CD14-positive monocyte (primary cell): ENCODE measurements around the gene SNUPN. TPM values are rescaled to one million over a fixed set of nuclear protein-coding genes. Genes with fewer than 3 reads are reported as not detected.

Source experiments
- DNase-seq, 3 donors: peaks; one replicate each; pipeline ENCODE4 v3.0.0-alpha.2; 2011 to 2022
- H2AFZ ChIP-seq: 2 replicates; pipeline ENCODE4 v1.6.0; 2012; ENCODE audit warnings: mild to moderate bottlenecking, low read depth, low read length, inconsistent platforms; ENCODE audit not compliant: insufficient read depth, poor library complexity, severe bottlenecking
- H3K27ac ChIP-seq, 2 donors: 1 replicate in 1 of 2; 2 replicates in 1 of 2; pipeline ENCODE4 v1.5.1; 2012 to 2013; ENCODE audit warnings: low read length in 2 of 2, control low read depth in 1 of 2, inconsistent platforms in 1 of 2, low read depth in 1 of 2, mild to moderate bottlenecking in 1 of 2
- H3K27me3 ChIP-seq, 2 donors: one replicate each; pipeline versions ENCODE4 v1.6.0 to v1.6.1; 2011 to 2013; ENCODE audit warnings: low read length in 2 of 2; ENCODE audit not compliant: control insufficient read depth in 2 of 2, insufficient read depth in 2 of 2
- H3K36me3 ChIP-seq, 2 donors: replicated peaks in 1 of 2; 1 replicate in 1 of 2; 2 replicates in 1 of 2; pipeline versions ENCODE4 v1.5.1 to v1.6.1; 2012 to 2013; ENCODE audit warnings: low read length in 2 of 2, control low read depth in 1 of 2, inconsistent platforms in 1 of 2, mild to moderate bottlenecking in 1 of 2; ENCODE audit not compliant: insufficient read depth in 2 of 2, control insufficient read depth in 1 of 2
- H3K4me1 ChIP-seq, 2 donors: 1 replicate in 1 of 2; 2 replicates in 1 of 2; pipeline versions ENCODE4 v1.5.1 to v1.6.1; 2012 to 2013; ENCODE audit warnings: low read length in 2 of 2, control low read depth in 1 of 2, inconsistent platforms in 1 of 2, mild to moderate bottlenecking in 1 of 2, moderate library complexity in 1 of 2; ENCODE audit not compliant: insufficient read depth in 2 of 2, control insufficient read depth in 1 of 2
- H3K4me2 ChIP-seq: replicated peaks from 2 replicates; pipeline ENCODE3; 2012; ENCODE audit warnings: low read length, moderate library complexity, mild to moderate bottlenecking; ENCODE audit not compliant: poor library complexity, severe bottlenecking; ENCODE audit errors: extremely low read depth
- H3K4me3 ChIP-seq, 3 experiments: fragments of 200-600 bp in 1 of 3; sonication (generic) in 1 of 3; replicated peaks in 1 of 3; 1 replicate in 2 of 3; 2 replicates in 1 of 3; pipeline ENCODE4 v1.5.1; 2011 to 2013; ENCODE audit warnings: low read length in 3 of 3, mild to moderate bottlenecking in 3 of 3, control low read depth in 2 of 3, low read depth in 2 of 3, inconsistent platforms in 1 of 3, moderate library complexity in 1 of 3
- H3K79me2 ChIP-seq: 2 replicates; pipeline ENCODE4 v1.6.0; 2012; ENCODE audit warnings: mild to moderate bottlenecking, control low read depth, inconsistent platforms, low read length, moderate library complexity; ENCODE audit not compliant: insufficient read depth
- H3K9ac ChIP-seq: 2 replicates; pipeline ENCODE4 v1.6.0; 2017; ENCODE audit warnings: low read length, mild to moderate bottlenecking; ENCODE audit not compliant: insufficient read depth, poor library complexity, severe bottlenecking
- H3K9me3 ChIP-seq, 2 donors: replicated peaks in 1 of 2; 1 replicate in 1 of 2; 2 replicates in 1 of 2; pipeline versions ENCODE4 v1.5.1 to v1.6.1; 2012 to 2013; ENCODE audit warnings: low read length in 2 of 2, control low read depth in 1 of 2; ENCODE audit not compliant: control insufficient read depth in 1 of 2, insufficient read depth in 1 of 2
- H4K20me1 ChIP-seq: 2 replicates; pipeline ENCODE4 v1.6.0; 2012; ENCODE audit warnings: mild to moderate bottlenecking, low read length, control low read depth, moderate library complexity; ENCODE audit not compliant: insufficient read depth
- H3K27ac Mint-ChIP-seq, 7 donors: one replicate each; pipeline ENCODE4 v1.8.0; 2020; ENCODE audit warnings: mild to moderate bottlenecking in 7 of 7, mixed read lengths in 7 of 7, moderate library complexity in 6 of 7, inconsistent platforms in 2 of 7
- H3K27me3 Mint-ChIP-seq, 3 donors: one replicate each; pipeline ENCODE4 v1.8.0; 2021 to 2022; ENCODE audit warnings: low read depth in 3 of 3, mild to moderate bottlenecking in 3 of 3, mixed read lengths in 3 of 3, moderate library complexity in 3 of 3, inconsistent platforms in 1 of 3
- H3K36me3 Mint-ChIP-seq, 2 donors: one replicate each; pipeline ENCODE4 v1.8.0; 2020; ENCODE audit warnings: mixed read lengths in 2 of 2, inconsistent platforms in 1 of 2, mild to moderate bottlenecking in 1 of 2
- H3K4me1 Mint-ChIP-seq: one replicate; pipeline ENCODE4 v1.8.0; 2020; ENCODE audit warnings: mild to moderate bottlenecking, mixed read lengths
- H3K4me3 Mint-ChIP-seq, 2 donors: one replicate each; pipeline ENCODE4 v1.8.0; 2020; ENCODE audit warnings: mild to moderate bottlenecking in 2 of 2, mixed read lengths in 2 of 2, moderate library complexity in 1 of 2
- H3K9me3 Mint-ChIP-seq, 7 donors: one replicate each; pipeline ENCODE4 v1.8.0; 2020 to 2022; ENCODE audit warnings: mixed read lengths in 7 of 7, mild to moderate bottlenecking in 6 of 7, moderate library complexity in 6 of 7, inconsistent platforms in 2 of 7
- CTCF ChIP-seq: fragments of 200-600 bp; IDR thresholded peaks from one replicate; pipeline ENCODE4 v1.8.0; 2022; ENCODE audit warnings: antibody characterized with exemption, mild to moderate bottlenecking
- WGBS: methylation state at CpG from one replicate; pipeline ENCODE4 v1.1.5; 2013; ENCODE audit warnings: missing lambda C conversion rate; ENCODE audit not compliant: insufficient coverage; 5-methylcytosine and 5-hydroxymethylcytosine counted together
- intact Hi-C, 2 donors: fragments of 100-400 bp; cut with micrococcal nuclease; formaldehyde crosslinking; loops; one replicate each; pipeline versions ENCODE4 v1.15.0 to v1.15.1; 2023
- polyA plus RNA-seq, 3 donors: library from polyadenylated mRNA; depleted of rRNA in 1 of 3; unstranded in 2 of 3; stranded (reverse) in 1 of 3; fragments of 300-500 nt in 2 of 3; fragments of >200 nt in 1 of 3; fragmentation: Illumina TruSeq in 2 of 3; gene quantifications; 1 replicate in 2 of 3; 2 replicates in 1 of 3; pipeline ENCODE4 v1.2.3, GENCODE V29; 2012 to 2021

Gene SNUPN
- polyA plus RNA-seq, 3 donors: 11.7 to 31.8 (median 29.3) TPM

GRCh38 chr15:75578948-75579920 lies 46.3 kb downstream of the SNUPN start, which contains the start of gene PTPN9:
TSS of gene PTPN9 (minus strand) at chr15:75579315. CDS start at chr15:75578776, 539 bp downstream.
- Histone ChIP-seq H2AFZ (peak within 1 kb of the TSS; percentile 91), H3K27ac (peak within 1 kb of the TSS; percentile 70 to 88), H3K4me3 (peak within 1 kb of the TSS; percentile 88 to 96 (median 95)), H3K36me3 (no peaks in the 10 kb centered on the region), H4K20me1 (peaks cover 23% of the 10 kb centered on the region), H3K27me3 (no peaks in the 10 kb centered on the region), H3K9me3 (no peaks in the 10 kb centered on the region), H3K4me1 (peaks cover 15 to 26% of the 10 kb centered on the region in 2 donors), H3K79me2 (peaks cover 47% of the 10 kb centered on the region), H3K4me2 (peak within 1 kb of the TSS; percentile 97), H3K9ac (peak within 1 kb of the TSS; percentile 91)
- peaks cover 0 to 1% (median 0%) of the 10 kb centered on the region in 3 donors for H3K27me3 Mint-ChIP-seq
- intact Hi-C loops: loop anchor here in 1 of 2 donors (5.0 kb wide), 1 partner anchor 48 kb away; the partner anchor contains the start of gene SNUPN
- H3K36me3 Mint-ChIP-seq: peaks cover 1 to 5% of the 10 kb centered on the region in 2 donors
- H3K4me3 Mint-ChIP-seq: peak within 1 kb of the TSS; percentile 94 to 95
- DNase-seq: peak; percentile 51 to 58 (median 57)
- under 1% methylated on average over 42 of the region's 78 CpGs for WGBS
- peaks cover 0 to 2% (median 0%) of the 10 kb centered on the region in 7 donors for H3K9me3 Mint-ChIP-seq
- peak within 1 kb of the TSS; percentile 77 to 95 (median 90) for H3K27ac Mint-ChIP-seq
- peak; percentile 49 for TF ChIP-seq CTCF
- H3K4me1 Mint-ChIP-seq: peaks cover 27% of the 10 kb centered on the region

DNA sequence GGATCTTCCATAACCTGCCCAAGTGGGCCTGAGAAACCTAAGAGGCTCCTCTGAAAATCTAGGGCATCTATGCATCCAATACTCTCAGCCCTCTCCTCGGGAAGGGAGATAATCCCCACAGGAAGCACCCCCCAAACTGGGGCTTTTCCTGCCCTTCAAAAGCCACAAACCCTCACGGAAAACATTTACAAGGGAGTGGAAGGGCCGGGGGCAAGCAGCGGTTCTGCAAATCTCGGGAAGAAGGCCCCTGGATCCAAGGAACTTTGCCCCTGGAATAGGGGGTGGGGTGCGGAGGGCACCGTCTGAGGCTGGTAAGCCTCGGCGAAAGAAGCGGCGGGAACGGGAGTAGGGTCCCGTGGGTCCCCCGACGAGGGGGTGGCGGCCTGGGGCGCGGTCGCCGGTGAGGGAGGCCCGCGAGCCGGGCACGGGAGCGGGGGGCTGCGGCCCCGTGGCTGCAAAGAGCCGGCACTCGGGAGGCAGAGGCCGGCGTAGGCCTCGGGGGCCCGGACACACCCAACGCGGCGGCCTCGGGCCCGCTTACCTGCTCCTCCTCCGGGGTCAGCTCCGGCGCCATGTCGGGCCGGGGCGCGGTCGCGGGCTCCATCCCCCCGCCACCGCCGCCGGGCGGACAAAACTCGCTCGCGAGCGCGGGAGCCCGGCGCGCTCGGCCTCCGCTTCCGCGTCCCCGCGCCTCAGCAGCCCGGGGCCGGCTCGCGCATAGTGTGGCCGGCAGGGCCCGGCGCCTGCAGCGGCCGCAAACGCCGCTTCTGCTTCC lies 47.2 kb downstream of the SNUPN start:
- H3K27me3 ChIP-seq: no peaks in the 10 kb centered on the region
- no peaks in the 10 kb centered on the region for H3K36me3 ChIP-seq
- no peak for TF ChIP-seq CTCF
- H3K9me3 ChIP-seq: no peaks in the 10 kb centered on the region
- Mint-ChIP-seq H3K36me3 (peaks cover 4 to 5% of the 10 kb centered on the region in 2 donors), H3K4me3 (peak overlapping the region; percentile 94 to 95), H3K9me3 (peaks cover 0 to 2% (median 0%) of the 10 kb centered on the region in 7 donors), H3K4me1 (peaks cover 35% of the 10 kb centered on the region), H3K27ac (peak overlapping the region; percentile 77 to 95 (median 90)), H3K27me3 (peaks cover 0 to 1% (median 0%) of the 10 kb centered on the region in 3 donors)
- H3K4me3 ChIP-seq: peak overlapping the region; percentile 88 to 96 (median 95)
- DNase-seq: peak; percentile 49 to 55 (median 51)
- peak overlapping the region; percentile 70 to 88 for H3K27ac ChIP-seq
- H2AFZ ChIP-seq: peak overlapping the region; percentile 91
- H3K9ac ChIP-seq: peak overlapping the region; percentile 91
- peaks cover 32% of the 10 kb centered on the region for H4K20me1 ChIP-seq
- H3K4me1 ChIP-seq: peaks cover 22 to 34% of the 10 kb centered on the region in 2 donors
- under 1% methylated on average over 69 of the region's 77 CpGs for WGBS
- intact Hi-C loops: loop anchor here in 1 of 2 donors (5.0 kb wide), 1 partner anchor 49 kb away; the partner anchor contains the start of gene SNUPN
- H3K4me2 ChIP-seq: peak overlapping the region; percentile 97
- H3K79me2 ChIP-seq: peaks cover 56% of the 10 kb centered on the region
